HG03354 (cell line): ENCODE measurements around the gene TACC2.

Experiments used
- ATAC-seq: cut with Tn5 transposase; IDR thresholded peaks from one replicate; pipeline ENCODE4 v1.9.1; 2021; ENCODE audit warnings: mild to moderate bottlenecking; ENCODE audit not compliant: unreplicated experiment, poor library complexity, severe bottlenecking

TACC2 gene

GRCh38 chr10:122296363-122297120 lies 307.6 kb downstream of the TACC2 start:
- no peak for ATAC-seq

GRCh38 chr10:122297583-122297982 lies 308.6 kb downstream of the TACC2 start:
- ATAC-seq = no peak

GRCh38 chr10:122298206-122298597 lies 309.2 kb downstream of the TACC2 start:
- no peak for ATAC-seq

GRCh38 chr10:122298598-122299301 lies 309.8 kb downstream of the TACC2 start:
- peak; percentile 82 for ATAC-seq

- no peak for ATAC-seq
These were observed 310.6 kb downstream of the TACC2 start for GRCh38 chr10:122299423-122300075.

GRCh38 chr10:122301055-122301810 lies 312.3 kb downstream of the TACC2 start:
- no peak for ATAC-seq

- ATAC-seq = no peak
These were observed 312.8 kb downstream of the TACC2 start for GRCh38 chr10:122301811-122302115.

- no peak for ATAC-seq
These were observed 313.4 kb downstream of the TACC2 start for GRCh38 chr10:122302315-122302714.

- ATAC-seq = no peak
These were observed 314.5 kb downstream of the TACC2 start for GRCh38 chr10:122303271-122304053.
